KOPT-K1 (cell line): Measurements from ENCODE around the gene CDYL.
A peak's percentile ranks its signal among the peaks of the same experiment; 100 is the strongest.

Experiments
- H3K27ac ChIP-seq: fragments of 200-600 bp; sonication (generic); 2 replicates; pipeline ENCODE4 v1.5.1; 2016; ENCODE audit warnings: antibody characterized with exemption, mild to moderate bottlenecking, low read depth, low read length; ENCODE audit not compliant: poor library complexity, severe bottlenecking
- H3K36me3 ChIP-seq: fragments of 200-600 bp; sonication (generic); 2 replicates; pipeline ENCODE4 v1.5.1; 2017; ENCODE audit warnings: antibody characterized with exemption, mild to moderate bottlenecking, low read length, moderate library complexity; ENCODE audit not compliant: insufficient read depth
- H3K9me3 ChIP-seq: fragments of 200-600 bp; sonication (generic); 2 replicates; pipeline ENCODE4 v1.5.1; 2017; ENCODE audit warnings: antibody characterized with exemption, low read length, mild to moderate bottlenecking; ENCODE audit not compliant: insufficient read depth, poor library complexity, severe bottlenecking

The CDYL gene

GRCh38 chr6:4905826-4906225 is 129.6 kb downstream of the CDYL start:
- Histone ChIP-seq H3K9me3 (no peaks in the 10 kb centered on the region), H3K36me3 (peaks cover 14% of the 10 kb centered on the region; the same call in 1 of the 2 replicates), H3K27ac (no peak overlapping the region)

- Histone ChIP-seq H3K9me3 (no peaks in the 10 kb centered on the region), H3K27ac (peak overlapping the region; percentile 11), H3K36me3 (peaks cover 14% of the 10 kb centered on the region; the same call in 1 of the 2 replicates)
Measured at GRCh38 chr6:4906293-4907276, 130.4 kb downstream of the CDYL start.

DNA sequence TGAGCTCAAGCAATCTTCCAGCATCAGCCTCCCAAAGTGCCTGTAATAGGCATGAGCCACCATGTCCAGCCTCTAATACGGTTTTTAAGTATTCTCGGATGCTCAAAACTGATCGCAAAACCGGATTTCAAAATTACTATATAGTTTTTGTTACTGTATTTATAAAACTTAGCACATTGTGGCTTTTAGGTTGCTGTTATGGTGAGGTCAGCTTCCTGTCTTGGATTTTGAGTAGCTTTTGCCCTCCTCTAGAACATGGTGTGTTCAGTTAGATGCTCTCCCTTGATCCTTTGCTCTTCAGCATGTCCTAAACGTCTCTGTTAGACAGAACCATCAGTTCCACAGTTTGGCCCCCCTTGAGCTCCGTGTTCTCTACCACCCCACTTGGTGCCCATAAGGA is 131.4 kb downstream of the CDYL start:
- Histone ChIP-seq H3K27ac (no peak overlapping the region), H3K36me3 (peaks cover 13% of the 10 kb centered on the region; the same call in 1 of the 2 replicates), H3K9me3 (no peaks in the 10 kb centered on the region)

DNA sequence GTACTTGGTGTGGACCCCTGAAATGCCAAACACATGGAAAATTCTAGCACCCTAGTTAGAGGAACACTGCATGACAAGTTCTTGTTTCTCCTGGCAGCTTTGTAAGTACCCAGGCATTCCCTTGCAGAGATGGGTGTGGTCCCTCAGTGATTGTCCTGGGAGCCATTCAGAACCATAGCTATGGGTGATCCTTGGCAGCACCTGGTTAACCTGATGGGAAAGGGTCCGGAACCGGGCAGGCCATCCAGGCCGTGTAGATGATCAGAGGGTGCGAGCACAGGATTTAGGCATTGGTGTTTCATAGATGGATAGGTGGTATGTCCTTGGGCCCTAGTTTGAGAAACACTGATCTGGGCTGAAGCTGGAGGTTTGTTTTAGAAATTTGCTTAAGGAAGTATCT is 131.9 kb downstream of the CDYL start:
- Histone ChIP-seq H3K9me3 (no peaks in the 10 kb centered on the region), H3K36me3 (peaks cover 12% of the 10 kb centered on the region; the same call in 1 of the 2 replicates), H3K27ac (no peak overlapping the region)

- Histone ChIP-seq H3K27ac (no peak overlapping the region), H3K9me3 (no peaks in the 10 kb centered on the region), H3K36me3 (peaks cover 12% of the 10 kb centered on the region; the same call in 1 of the 2 replicates)
Measured at GRCh38 chr6:4909063-4909706, 133.0 kb downstream of the CDYL start.

DNA sequence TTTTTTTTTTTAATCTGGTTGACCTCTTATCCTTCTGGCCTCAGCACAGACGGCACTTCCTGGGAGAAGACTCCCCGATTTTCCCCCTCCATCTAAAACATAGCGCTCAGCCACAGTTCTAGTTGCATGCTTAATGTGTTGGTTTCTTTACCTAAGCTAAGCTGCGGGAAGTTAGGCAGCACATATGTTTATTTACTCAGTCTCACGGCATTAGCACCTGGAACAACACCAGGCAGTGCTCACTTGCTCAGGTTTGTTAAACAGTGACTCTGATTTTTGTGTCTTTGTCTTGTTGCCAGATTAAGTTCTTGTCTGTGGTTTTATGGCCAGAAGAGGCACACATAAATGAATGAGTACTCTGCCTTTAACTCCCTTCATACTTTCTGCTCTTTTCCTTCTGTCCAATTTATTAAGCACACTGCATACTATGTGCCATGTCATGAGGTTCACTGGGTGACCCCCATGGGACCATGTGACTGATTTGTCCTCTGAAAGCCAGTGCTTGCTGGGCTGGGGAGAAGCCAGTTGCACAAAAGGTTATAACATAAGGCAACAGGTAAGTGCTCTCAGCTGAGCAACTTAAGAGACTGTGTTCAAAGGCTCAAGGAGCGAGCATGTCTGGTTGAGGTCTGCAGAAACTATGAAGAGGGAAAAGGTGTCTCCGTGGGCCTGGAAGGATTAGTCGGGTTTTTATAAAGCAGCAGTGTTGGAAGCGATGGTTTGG is 134.0 kb downstream of the CDYL start:
- Histone ChIP-seq H3K36me3 (peaks cover 12% of the 10 kb centered on the region; the same call in 1 of the 2 replicates), H3K27ac (no peak overlapping the region), H3K9me3 (no peaks in the 10 kb centered on the region)

DNA sequence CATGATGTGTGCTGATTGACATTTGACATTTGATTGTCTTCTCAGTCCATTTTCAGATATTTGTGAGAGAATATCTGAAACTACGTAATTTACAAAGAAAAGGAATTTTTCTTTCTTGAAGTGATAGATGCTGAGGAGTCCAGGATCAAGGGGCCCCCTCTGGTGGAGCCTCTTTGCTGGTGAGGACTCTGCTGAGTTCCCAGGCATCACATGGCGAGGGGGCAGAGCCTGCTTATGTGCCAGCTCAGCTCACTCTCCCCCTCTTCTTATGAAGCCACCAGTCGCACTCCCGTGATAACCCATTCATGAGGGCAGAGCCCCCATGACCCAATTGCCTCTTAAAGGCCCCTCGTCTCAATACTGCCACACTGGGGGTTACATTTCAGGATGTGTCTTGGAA is 136.4 kb downstream of the CDYL start:
- Histone ChIP-seq H3K9me3 (no peaks in the 10 kb centered on the region), H3K36me3 (peaks cover 12% of the 10 kb centered on the region; the same call in 1 of the 2 replicates), H3K27ac (no peak overlapping the region)

DNA sequence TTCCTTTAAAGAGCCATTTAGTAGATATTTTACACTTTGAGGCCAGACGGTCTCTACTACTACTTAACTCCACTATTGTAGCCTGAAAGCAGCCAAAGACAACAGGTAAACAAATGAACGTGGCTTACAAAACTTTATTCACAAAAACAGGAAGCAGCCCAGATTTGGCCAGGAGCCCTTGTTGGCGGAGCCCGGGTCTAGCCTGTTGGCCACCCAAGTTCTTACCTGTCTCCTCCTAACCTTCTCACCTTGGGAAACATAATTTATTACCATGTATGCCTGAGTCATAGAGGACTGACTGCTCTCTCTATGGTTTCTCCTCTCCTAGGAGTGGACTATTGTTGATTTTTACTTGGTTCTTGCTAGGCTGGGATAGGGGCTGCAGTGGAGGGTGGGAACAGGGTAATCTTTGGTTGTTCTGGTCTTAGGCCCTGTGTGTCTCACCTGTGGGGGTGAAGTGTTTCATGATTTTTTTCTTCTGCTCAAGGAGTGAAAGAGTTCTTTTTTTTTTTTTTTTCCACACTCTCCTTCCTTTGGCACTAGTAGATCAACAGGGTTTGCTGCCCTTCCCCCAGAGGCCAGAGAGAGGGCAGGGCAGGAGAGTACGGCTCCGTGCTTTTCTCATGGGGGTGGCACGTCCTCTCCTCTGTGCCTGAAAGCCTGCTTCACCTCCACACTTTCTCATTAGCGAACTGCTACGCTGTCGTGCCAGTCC is 137.7 kb downstream of the CDYL start:
- peaks cover 9% of the 10 kb centered on the region; the same call in 1 of the 2 replicates for H3K36me3 ChIP-seq
- H3K9me3 ChIP-seq, result no peaks in the 10 kb centered on the region
- H3K27ac ChIP-seq, result no peak overlapping the region

- Histone ChIP-seq H3K36me3 (peaks cover 3% of the 10 kb centered on the region; the same call in 1 of the 2 replicates), H3K27ac (no peak overlapping the region), H3K9me3 (no peaks in the 10 kb centered on the region)
Measured at GRCh38 chr6:4914420-4915159, 138.4 kb downstream of the CDYL start.

DNA sequence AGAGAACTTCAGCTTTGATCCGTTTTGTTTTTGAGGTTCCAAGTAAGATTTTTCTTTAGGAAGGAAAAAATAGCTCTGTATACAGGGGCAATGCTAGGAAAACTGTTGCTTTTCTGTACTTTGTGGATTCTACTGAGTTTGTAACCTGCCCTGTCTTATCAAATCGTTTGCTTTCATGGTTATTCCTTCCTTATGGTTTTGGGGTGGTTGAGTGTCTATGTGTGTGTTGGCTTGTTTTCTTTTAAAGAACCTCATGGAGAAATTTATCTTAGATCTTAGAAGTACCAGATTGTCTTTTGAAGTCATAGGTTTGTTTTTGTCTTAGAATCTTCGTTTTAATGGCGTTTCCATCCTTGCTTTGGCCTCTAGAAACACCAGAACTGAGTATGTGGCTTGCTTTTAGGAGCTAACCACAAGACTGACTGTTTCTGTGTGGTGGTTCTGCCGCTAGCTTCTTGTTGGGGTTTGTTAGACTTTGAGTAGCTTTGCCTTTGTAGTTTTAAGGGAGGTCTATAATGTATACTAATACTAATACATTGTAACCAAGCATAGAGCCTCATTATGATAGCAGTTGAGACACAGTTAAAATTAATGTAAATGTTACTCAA is 140.9 kb downstream of the CDYL start:
- Histone ChIP-seq H3K27ac (no peak overlapping the region), H3K9me3 (no peaks in the 10 kb centered on the region), H3K36me3 (peaks cover 3% of the 10 kb centered on the region; the same call in 1 of the 2 replicates)

DNA sequence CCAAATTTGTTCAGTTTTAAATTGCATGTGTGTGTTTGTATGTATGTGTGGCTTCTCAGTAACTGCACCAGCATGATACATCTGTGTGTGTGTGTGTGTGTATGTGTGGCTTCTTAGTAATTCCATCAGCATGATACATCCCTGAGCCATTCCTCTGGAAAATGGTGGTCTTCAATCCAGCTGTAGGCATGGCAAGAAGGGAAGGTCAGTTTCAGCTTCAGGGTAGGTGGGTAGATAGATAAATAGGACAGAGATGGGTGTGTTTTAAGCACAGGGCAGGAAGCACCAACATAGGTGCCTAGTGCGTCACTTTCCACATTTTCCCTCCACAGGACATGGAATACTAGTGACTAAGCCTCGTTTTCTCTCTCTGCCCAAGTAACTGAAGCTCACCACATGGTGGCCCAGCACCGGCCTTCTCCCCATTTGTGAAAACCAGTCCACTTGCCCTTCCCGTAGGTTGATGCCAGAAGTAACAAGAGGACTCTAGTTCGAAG is 144.8 kb downstream of the CDYL start:
- Histone ChIP-seq H3K9me3 (no peaks in the 10 kb centered on the region), H3K27ac (no peak overlapping the region), H3K36me3 (no peaks in the 10 kb centered on the region)

GRCh38 chr6:4922488-4923037 is 146.4 kb downstream of the CDYL start:
- Histone ChIP-seq H3K27ac (no peak overlapping the region), H3K36me3 (no peaks in the 10 kb centered on the region), H3K9me3 (no peaks in the 10 kb centered on the region)

- H3K27ac ChIP-seq, result no peak overlapping the region
- H3K9me3 ChIP-seq, result no peaks in the 10 kb centered on the region
- H3K36me3 ChIP-seq, result no peaks in the 10 kb centered on the region
Measured at GRCh38 chr6:4923081-4923480, 146.9 kb downstream of the CDYL start.
